ENCODE results near the gene LYSET.

DNA sequence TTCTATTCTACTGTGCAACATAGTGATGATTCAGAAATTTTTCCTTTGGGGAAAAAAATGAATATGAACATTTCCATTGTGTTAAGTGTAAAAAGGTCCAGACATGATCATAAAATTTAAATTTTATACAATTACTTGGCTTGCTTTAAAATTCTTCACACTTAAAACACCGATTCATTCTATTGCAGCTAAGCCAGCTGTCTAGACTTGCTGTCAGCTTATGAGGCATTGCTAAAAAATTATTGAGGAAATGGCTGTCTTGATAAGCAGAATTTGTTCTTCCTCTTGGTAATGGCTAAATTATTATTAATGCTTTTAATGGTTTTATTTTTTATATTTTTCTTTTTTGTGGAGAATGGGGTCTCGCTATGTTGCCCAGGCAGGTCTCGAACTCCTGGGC is 1.8 kb downstream of the LYSET start:
- TF ChIP-seq TAF1 (IDR thresholded peaks at IDR 0.05; ENCODE audit: low read depth, low read length) (no peak), POLR2A (IDR thresholded peaks at IDR 0.05; ENCODE audit: low read depth, low read length) (no peak), POLR2AphosphoS5 (IDR thresholded peaks at IDR 0.05; ENCODE audit: low read depth, low read length) (no peak), SPI1 (IDR thresholded peaks at IDR 0.05; ENCODE audit: low read depth, low read length) (no peak), POU2F2 (IDR thresholded peaks at IDR 0.05; ENCODE audit: low read depth, low read length) (no peak)
